LNCaP clone FGC (cell line): ENCODE data around the gene SMPD3.
A peak's percentile ranks its signal among the peaks of the same experiment; 100 is the strongest.

Source experiments
- DNase-seq: peaks from one replicate; pipeline ENCODE4 v3.0.0-alpha.2; 2011; ENCODE audit warnings: low read depth
- H3K4me3 ChIP-seq: 2 replicates; pipeline ENCODE4 v1.5.1; 2011; ENCODE audit warnings: mild to moderate bottlenecking, low read depth, low read length, control low read depth
- CTCF ChIP-seq: IDR thresholded peaks from 2 replicates; pipeline ENCODE4 v1.5.1; 2012; ENCODE audit warnings: mild to moderate bottlenecking; ENCODE audit not compliant: control insufficient read depth, insufficient read depth; ENCODE audit errors: extremely low read depth

Gene SMPD3

GRCh38 chr16:68472581-68472980 lies 24.3 kb upstream of the SMPD3 start:
- no peak overlapping the region for H3K4me3 ChIP-seq
- no peak for DNase-seq
- TF ChIP-seq CTCF, result no peak

GRCh38 chr16:68470461-68471150 lies 22.3 kb upstream of the SMPD3 start:
- no peak for TF ChIP-seq CTCF
- peak overlapping the region; percentile 36; the same call in 1 of the 2 replicates for H3K4me3 ChIP-seq
- DNase-seq, result no peak

- TF ChIP-seq CTCF, result no peak
- DNase-seq, result no peak
- H3K4me3 ChIP-seq, result peak overlapping the region; percentile 36
Measured at GRCh38 chr16:68469796-68470460, 21.6 kb upstream of the SMPD3 start.

- no peak for DNase-seq
- no peak for TF ChIP-seq CTCF
- H3K4me3 ChIP-seq, result no peak overlapping the region
Measured at GRCh38 chr16:68468842-68469241, 20.5 kb upstream of the SMPD3 start.

GRCh38 chr16:68466174-68466573 lies 17.9 kb upstream of the SMPD3 start:
- TF ChIP-seq CTCF, result no peak
- H3K4me3 ChIP-seq, result no peak overlapping the region
- no peak for DNase-seq

GRCh38 chr16:68463904-68464303 lies 15.6 kb upstream of the SMPD3 start:
- DNase-seq, result no peak
- no peak for TF ChIP-seq CTCF
- H3K4me3 ChIP-seq, result no peak overlapping the region
